ENCODE measurements around the gene ZNF569.
A peak's percentile ranks its signal among the peaks of the same experiment; 100 is the strongest.
"Not testable (repeated sequence)": the region's sequence is repeated elsewhere in the genome, so short reads cannot be mapped to it uniquely, and the experiment has no call there.

ZNF569 gene

GRCh38 chr19:37466798-37467607, at the start of gene ZNF569:
ZNF569 (minus strand) TSS chr19:37467444; CDS start chr19:37444921, 22,523 bp downstream.
- peak; percentile 97 for DNase-seq

- no peak for DNase-seq
Observed at GRCh38 chr19:37513397-37513796, 46.2 kb upstream of the ZNF569 start.

GRCh38 chr19:37511821-37512220, 44.6 kb upstream of the ZNF569 start:
- DNase-seq = no peak

- no peak for DNase-seq
Observed at GRCh38 chr19:37511186-37511585, 43.9 kb upstream of the ZNF569 start.

- no peak for DNase-seq
Observed at GRCh38 chr19:37507167-37507464, 39.9 kb upstream of the ZNF569 start.

GRCh38 chr19:37506387-37507166, 39.3 kb upstream of the ZNF569 start, which contains the start of gene ZNF793:
ZNF793 (plus strand) TSS chr19:37506939; CDS start chr19:37523440, 16,501 bp downstream.
- peak; percentile 94 for DNase-seq

- DNase-seq = no peak
Observed at GRCh38 chr19:37505958-37506386, 38.7 kb upstream of the ZNF569 start.

GRCh38 chr19:37492213-37492612, 25.0 kb upstream of the ZNF569 start:
- no peak for DNase-seq

GRCh38 chr19:37484406-37485168, 17.3 kb upstream of the ZNF569 start:
- DNase-seq = no peak

- no peak for DNase-seq
Observed at GRCh38 chr19:37472165-37472564, 4.9 kb upstream of the ZNF569 start.

- peak; percentile 13 for DNase-seq
Observed at GRCh38 chr19:37470216-37470615, 3.0 kb upstream of the ZNF569 start.

- DNase-seq = peak; percentile 97
Observed at GRCh38 chr19:37468961-37469777, 1.9 kb upstream of the ZNF569 start, which contains the start of gene ZNF570. ZNF570 (plus strand) TSS chr19:37469356; CDS start chr19:37470355, 999 bp downstream.

- peak; percentile 37 for DNase-seq
Observed at GRCh38 chr19:37467608-37468090, 405 bp upstream of the ZNF569 start.

GRCh38 chr19:37466277-37466797, 907 bp downstream of the ZNF569 start:
- DNase-seq = no peak

- no peak for DNase-seq
Observed at GRCh38 chr19:37452500-37453245, 14.6 kb downstream of the ZNF569 start.

GRCh38 chr19:37413313-37414084, 53.7 kb downstream of the ZNF569 start:
- no peak for DNase-seq

GRCh38 chr19:37412700-37413099, 54.5 kb downstream of the ZNF569 start:
- DNase-seq = no peak

GRCh38 chr19:37406140-37406846, 61.0 kb downstream of the ZNF569 start:
- not testable (repeated sequence) for DNase-seq

GRCh38 chr19:37403403-37403802, 63.8 kb downstream of the ZNF569 start:
- DNase-seq = no peak

GRCh38 chr19:37401078-37401477, 66.2 kb downstream of the ZNF569 start:
- no peak for DNase-seq

All from NCI-H69 (cell line).